Esophagus squamous epithelium (tissue), 4 donors: ENCODE measurements around the gene CD164L2.

Experiments used
- CTCF ChIP-seq, 6 experiments: fragments of 450-650 bp in 4 of 6; fragments of 200-600 bp in 2 of 6; sonication (generic) in 2 of 6; IDR thresholded peaks; one replicate each; pipeline ENCODE4 v1.5.1; 2016 to 2019; ENCODE audit warnings: antibody characterized with exemption in 6 of 6, mild to moderate bottlenecking in 4 of 6, moderate library complexity in 4 of 6
- POLR2A ChIP-seq, 4 donors: fragments of 450-650 bp; IDR thresholded peaks; one replicate each; pipeline ENCODE4 v1.6.1; 2017; ENCODE audit warnings: antibody characterized with exemption in 4 of 4, mild to moderate bottlenecking in 4 of 4, moderate library complexity in 3 of 4

GRCh38 chr1:27400082-27400962 lies 17.2 kb upstream of the CD164L2 start:
- no peak for TF ChIP-seq CTCF (IDR thresholded peaks at IDR 0.05)
- no peak for TF ChIP-seq POLR2A (IDR thresholded peaks at IDR 0.05)
